Hematopoietic multipotent progenitor cell (in vitro differentiated cells): ENCODE data around the gene CDK13. TPM values are rescaled to one million over a fixed set of nuclear protein-coding genes. Genes with fewer than 3 reads are reported as not detected.
"Not testable (repeated sequence)": the region's sequence is repeated elsewhere in the genome, so short reads cannot be mapped to it uniquely, and the experiment has no call there.

Experiments
- DNase-seq, 3 donors: peaks; one replicate each; pipeline ENCODE4 v3.0.0-alpha.2; 2011 to 2015; ENCODE audit warnings: low read depth in 2 of 3, low spot score in 2 of 3
- total RNA-seq: library from RNA; depleted of rRNA; stranded (reverse); fragments of >200 nt; gene quantifications from one replicate; pipeline ENCODE4 v1.2.3, GENCODE V29; 2012

CDK13 gene
- 56.6 TPM for total RNA-seq

DNA sequence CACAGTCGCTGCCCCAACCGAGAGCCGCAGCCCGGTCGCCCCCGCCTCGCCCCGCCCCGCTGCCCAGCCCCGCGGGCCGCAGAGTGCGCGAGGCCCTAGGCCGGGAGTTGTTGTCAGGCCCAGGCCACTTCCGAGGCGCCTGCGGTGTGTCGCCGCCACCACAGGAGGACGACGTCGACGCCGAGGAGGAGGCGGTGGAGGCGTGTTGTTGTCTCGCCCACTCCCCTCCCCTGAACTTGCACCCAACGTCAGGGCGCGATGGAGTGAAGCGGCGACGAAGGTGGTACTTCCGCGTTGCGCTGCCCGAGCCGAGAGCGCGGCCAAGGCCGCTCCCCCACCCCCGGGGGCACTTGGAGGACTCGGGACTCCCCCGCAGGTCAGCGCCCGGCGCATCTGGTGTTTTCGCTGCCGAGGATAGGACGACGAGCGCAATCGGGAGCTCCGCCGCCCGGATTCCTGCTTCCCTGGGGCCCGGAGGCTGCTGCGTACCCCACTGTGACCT lies at the start of gene CDK13:
CDK13 (plus strand) TSS at position 286 of the 502 bp plus-strand sequence. CDS start 386 bp downstream, outside the sequence.
- peak; percentile 85 to 93 (median 88) for DNase-seq

DNA sequence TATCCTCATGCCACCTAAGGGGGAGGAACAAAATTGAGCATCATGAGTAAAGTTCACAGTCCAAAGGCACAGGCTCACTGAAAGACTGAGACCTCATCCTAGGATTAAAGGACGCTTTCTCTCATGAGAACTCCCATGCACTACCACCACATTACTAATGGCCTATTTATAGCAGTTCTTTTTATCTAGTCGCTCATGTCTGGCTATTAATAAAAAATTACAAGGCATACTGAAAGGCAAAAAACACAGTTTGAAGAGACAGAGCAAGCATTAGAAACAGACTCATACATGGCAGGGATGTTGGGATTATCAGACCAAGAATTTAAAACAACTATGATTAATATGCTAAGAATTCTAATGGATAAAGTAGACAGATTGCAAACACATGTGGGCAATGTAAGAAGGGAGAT lies 46.0 kb upstream of the CDK13 start:
- DNase-seq: no peak

DNA sequence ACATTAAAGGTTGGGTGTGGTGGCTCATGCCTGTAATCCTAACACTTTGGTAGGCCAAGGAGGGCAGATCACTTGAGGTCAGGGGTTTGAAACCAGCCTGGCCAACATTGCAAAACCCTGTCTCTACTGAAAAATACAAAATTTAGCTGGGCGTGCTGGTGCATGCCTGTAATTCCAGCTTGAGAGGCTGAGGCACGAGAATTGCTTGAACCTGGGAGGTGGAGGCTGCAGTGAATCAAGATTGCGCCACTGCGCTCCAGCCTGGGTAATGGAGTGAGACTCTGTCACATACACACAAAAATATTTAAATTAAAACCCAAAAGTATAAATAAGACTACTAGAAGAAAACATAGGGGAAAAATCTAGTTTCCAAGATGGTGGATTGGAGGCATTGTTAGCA lies 41.9 kb upstream of the CDK13 start:
- DNase-seq: no peak

DNA sequence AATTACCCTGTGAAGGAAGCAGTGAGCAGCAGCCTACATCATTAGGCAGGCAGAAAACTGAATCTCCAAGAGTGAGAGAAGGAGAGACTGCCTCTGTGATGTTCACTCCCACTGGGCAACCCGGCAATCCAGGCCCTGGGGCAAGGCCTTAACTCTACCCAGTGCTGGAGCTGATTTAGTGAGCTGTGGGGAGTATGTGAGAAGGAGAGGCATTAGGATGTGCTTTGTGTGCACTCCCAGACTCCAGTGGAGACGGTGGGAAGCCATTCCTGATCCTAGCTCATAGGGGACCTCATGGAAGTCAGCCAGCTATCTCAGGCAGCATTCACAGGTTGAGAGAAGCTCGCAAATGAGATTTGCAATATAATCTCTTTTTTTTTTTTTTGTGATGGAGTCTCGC lies 41.1 kb upstream of the CDK13 start:
- no peak for DNase-seq

DNA sequence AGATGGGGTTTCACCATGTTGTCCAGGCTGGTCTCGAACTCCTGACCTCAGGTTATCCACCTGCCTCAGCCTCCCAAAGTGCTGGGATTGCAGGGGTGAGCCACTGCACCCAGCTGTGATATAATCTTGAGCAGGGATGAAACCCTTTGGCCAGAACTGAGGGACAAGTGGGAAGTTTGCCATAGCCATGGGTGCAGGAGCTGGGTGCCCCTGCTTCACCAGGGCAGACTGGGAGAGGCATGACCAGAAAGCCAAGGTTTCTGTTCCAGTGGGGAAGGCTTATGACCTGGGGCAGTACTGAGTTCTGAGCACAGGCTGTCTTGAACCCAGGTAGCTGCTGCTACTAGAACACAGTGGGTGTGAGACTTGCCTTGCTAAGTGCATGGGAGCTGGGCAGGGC lies 40.5 kb upstream of the CDK13 start:
- no peak for DNase-seq

DNA sequence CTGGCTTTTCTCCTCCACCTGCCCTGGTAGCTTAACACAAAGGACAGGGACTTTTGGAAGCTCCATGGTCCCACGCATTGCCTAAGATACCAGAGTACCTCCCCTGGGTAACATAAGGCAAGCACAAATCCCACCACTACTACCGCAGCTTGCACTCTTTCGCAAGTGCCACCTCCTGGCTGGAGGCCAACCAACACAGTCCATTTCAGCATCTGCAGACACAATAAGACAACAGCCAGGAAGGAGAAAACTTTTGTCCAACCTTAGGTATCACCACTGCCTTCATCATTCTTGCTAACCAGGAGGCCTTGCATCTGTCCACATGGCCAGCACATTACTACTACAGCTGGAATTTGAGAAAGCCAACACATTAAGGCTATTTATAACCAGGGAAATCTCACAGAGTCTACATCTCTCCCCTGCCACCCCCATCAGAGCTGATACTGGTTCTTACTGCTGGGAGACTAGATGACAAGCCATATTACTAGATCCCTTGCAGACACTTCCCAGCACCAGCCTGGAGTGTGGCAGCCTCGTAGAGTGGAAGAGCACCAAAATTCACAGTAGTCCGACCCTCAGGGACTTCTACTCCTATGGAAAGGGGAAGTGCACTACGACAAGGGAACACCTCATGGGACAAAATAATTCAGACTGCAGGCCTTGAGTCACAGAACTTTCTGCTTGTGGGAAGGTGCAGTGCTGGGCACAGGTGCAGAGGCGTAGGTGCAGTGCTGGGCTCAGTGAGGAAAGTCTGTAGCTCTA lies 39.8 kb upstream of the CDK13 start:
- no peak for DNase-seq

DNA sequence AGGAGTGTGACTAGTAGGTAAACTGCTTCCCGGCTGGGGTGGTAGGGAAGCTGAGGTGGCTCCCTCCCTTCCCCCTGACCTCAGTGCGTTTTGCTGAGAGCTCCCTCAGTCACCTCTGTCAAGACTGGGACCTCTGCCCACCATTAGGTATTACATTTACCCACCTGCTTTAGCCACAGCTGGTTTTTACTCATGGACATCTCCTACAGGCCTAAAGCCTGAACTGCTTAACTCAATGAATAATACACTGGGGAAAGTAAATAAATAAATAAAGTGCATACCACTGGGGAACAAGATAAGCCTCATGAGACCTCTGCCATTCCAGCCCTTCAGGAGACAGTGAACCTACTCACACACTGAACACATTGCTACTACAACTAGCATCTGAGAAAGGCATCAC lies 38.9 kb upstream of the CDK13 start:
- DNase-seq: no peak

DNA sequence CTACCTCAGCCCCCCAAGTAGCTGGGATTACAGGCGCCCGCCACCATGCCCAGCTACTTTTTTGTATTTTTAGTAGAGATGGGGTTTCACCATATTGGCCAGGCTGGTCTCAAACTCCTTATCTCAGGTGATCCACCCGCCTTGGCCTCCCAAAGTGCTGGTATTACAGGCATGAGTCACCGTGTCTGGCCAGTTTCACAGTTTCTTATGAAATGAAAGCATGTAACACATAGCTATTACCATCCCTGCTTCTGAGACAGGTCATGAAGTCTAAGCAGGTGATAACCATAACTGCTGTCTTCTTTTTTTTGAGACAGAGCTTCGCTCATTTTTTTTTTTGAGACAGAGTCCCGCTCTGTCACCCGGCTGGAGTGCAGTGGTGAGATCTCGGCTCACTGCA lies 34.2 kb upstream of the CDK13 start:
- DNase-seq: not testable (repeated sequence)

DNA sequence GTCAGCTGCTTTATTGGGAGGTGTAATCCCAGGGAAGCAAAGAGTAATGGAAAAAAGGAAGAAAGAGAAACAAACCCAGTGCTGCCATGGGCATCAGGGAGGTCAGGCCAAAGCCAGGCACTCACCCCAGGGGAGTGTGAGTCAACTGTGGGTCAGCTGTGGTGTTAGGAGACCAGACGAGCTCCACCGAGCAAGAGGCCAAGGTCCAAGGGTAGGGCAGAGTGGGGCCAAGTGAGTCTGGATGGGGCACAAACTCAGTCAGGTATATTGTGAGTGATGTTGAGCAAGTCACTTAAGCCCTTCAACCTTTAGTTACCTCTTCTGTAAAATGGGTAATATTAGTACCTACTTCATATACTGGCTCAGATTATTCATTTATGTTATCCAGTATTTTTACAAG lies 30.4 kb upstream of the CDK13 start:
- DNase-seq: no peak

DNA sequence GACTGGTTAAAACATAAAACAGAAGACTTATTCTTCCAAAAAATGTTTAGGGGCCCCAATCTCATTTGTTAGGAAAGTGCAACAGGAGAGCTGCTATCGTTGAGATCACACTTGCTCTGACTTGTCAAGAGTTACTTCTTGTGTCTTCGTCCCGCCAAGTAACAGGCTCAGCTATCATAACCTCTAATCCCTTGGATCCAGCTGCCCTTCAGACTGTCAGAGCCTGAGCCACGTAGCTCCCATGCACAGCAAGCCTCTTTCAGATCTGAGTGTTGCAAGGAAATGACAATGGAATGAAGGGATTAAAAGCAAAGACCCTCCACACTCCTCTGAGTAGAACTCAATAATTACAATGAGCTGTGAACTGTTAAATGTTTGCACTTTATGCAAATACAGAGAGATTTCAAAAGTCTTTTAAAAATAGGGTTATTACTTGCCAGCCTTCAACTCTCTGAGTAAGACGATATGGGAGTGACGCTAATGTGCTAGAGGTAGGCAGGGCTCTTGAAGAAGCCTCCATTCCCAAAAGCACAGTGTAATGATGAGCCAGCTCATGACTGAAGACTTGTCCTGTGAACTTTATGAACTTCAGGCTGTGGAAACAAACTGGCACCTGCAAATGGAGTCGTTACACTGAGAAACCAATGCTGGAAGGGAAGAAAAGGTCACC lies 28.4 kb upstream of the CDK13 start:
- DNase-seq: no peak

DNA sequence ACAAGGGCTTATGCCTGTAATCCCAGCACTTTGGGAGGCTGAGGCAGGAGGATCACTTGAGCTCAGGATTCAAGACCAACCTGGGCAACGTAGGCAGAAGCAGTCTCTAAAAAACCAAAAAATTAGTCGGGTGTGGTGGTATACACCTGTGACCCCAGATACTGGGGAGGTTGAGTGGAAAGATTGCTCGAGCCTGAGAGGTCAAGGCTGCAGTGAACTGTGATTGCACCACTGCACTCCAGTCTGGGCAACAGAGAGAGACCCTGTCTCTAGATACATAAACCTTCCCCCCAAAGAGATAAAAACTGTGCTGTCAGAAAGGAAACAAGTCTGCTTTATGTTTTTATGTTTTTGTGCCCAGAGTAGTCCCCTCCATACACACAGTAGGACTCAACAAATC lies 27.5 kb upstream of the CDK13 start:
- no peak for DNase-seq

DNA sequence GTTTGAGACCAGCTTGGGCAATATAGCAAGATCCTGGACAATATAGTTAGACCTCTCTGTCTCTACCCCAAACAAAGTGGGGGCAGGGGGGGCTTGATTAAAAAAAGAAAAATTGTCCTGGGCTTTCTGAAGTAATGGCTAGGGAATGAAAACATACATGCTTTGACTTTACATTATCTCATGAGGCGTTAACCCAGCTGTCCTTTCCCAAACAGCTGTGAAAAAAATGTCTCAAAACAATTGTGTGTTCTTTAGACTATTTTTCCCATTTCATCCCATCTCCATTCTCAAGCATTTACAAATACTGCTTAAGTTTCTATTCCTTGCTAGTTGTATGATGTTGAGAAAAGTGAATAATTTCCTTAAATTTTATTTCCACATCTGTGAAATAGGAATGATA lies 27.0 kb upstream of the CDK13 start:
- no peak for DNase-seq

DNA sequence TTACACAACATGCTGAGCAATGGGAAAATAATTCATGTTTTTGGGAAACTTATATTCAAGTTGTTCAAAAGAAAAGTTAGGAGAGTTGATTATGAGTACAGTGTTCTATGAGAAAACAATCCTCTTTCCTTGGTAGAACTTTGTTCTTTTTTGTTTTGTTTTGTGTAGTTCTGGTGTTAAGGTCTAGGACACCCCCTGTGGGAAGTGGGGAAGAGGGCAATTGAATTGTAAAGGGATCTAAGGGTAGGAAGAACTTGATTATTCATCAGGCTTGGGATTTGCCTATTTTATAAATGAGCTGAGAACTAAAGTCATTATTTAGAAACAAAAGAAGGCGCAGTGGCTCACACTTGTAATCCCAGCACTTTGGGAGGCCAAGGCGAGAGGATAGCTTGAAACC lies 25.9 kb upstream of the CDK13 start:
- DNase-seq: no peak

DNA sequence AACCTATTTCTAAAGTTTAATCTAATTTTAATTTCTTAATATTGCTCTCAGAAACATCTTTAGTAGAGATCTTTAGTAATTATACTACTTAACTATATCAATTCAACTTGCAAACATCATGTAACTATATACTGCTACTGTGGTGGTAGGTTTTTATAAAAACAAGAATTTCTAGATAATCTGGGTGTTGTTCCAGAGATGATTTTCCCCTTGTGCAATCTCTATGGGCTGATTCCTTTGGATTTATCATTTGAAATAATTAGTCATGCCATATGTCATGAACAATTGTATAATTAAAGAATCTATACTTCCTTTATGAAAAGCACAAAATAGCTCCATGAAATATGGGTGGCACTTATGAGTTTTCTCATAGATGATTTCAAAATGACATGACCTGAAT lies 23.9 kb upstream of the CDK13 start:
- DNase-seq: no peak

DNA sequence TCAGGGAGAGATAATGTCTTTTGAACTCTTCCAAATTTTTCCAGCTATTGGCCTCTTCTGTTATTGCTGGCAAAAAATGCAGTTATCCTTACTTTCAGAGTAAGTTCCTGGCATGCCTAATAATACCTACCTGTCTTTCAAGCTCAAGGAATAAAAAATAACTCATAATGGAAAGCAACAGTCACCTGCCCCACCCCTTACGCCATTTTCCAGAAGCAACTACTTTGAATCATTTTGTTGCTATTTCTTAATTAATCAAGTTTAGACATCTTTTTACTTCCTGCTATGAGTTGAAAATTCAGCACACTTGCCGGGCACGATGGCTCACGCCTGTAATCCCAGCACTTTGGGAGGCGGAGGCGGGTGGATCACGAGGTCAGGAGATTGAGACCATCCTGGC lies 23.0 kb upstream of the CDK13 start:
- DNase-seq: no peak

DNA sequence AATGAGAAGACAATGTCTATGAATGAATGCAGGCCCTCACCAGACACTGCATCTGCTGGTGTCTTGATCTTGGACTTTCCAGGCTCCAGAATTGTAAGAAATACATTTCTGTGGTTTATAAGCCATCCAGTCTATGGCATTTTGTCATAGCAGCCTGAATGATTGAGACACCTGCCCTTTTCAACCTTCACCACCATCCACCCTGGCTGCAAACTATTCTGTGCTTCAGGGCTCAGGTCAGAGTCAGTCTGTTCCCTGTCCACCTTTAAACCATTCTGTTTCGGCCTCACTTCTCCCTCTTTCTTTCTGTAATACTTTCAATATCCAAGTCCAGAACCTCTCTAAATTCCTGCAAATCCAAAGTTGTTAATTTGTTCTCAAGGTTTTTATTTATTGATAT lies 15.9 kb upstream of the CDK13 start:
- DNase-seq: no peak

DNA sequence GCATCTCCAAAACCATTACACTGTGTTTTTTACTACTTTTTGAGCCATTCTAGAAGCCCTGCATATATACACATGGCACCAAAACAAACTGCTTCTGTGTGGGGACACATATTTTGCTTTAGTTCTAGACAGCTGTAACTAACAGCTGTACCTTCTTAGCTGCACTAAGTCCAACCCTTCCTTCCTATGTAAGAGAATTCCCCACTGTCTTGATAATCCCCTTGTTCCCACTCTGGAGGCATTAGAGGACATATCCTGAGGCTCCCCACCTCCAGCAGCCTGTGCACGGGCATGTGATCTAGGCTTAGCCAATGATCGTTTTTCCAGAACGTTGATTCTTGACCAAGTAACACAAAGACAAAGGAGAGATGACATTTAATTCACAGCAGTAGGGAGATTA lies 13.3 kb upstream of the CDK13 start:
- no peak for DNase-seq

DNA sequence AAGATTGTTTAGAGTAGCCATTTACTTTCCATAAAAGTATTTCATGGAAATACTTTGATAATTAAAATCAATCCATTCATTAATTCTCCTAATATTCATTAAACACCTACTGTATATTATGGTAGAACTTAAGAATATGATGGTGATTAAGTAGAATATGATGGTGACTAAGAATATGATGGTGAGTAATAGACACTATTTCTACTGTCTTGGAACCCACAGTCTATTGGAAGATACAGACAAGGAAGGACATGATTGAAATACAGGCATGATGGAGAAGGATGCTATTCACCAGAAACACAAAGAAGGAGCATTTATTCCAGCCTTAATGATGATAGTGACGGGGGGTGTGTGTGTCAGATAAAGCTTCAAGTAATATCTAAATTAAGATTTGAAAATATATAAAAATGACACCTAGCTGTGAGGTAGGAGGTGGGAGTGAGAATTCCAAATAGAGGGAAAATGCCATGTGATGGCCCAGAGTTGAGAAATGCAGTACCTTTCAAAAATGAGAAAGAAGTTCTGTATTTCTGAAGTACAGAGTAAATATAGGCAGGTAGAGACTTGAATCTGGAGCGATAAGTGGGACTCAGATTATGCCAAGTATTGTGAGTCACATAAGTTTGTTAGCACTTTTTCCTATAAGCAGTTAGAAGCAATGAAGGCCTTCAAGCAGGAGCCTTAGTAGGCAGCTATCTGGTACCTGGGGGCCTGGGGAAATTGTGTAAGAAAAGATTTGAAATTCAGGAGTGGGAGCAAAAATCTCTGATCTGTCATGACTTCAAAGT lies 12.5 kb upstream of the CDK13 start:
- DNase-seq: no peak

DNA sequence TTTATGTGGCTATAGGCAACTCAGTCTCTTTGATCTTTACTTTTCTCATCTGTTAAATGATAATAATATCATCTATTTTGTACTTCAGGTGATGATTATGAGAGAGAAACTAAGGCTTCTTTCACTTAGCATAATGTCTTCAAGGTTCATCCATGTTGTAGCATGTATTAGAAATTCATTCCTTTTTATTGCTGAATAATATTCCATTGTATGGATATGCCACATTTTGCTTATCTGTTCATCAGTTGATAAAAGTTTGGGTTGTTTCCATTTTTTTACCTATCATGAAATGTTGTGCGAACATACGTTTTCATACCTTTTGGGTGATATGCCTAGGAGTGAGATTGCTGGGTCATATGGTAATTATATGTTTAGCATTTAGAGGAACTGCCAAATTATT lies 7.2 kb upstream of the CDK13 start:
- DNase-seq: no peak

DNA sequence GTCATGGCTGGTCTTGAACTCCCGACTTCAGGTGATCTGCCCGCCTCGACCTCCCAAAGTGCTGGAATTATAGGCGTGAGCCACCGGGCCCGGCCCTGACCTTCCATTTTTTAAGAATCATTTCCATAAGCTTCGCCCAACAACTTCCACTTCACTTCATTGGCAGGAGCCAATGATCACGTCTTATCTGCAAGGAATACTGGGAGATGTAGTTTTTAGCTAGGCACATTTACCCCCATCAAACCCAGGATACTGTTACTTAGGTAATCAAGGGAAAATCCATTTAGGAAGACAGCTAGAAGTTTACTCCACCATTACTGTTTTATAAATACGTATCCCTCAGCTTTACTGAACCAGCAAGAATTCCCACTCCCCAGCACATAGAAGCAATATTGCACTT lies 3.4 kb upstream of the CDK13 start:
- DNase-seq: no peak

DNA sequence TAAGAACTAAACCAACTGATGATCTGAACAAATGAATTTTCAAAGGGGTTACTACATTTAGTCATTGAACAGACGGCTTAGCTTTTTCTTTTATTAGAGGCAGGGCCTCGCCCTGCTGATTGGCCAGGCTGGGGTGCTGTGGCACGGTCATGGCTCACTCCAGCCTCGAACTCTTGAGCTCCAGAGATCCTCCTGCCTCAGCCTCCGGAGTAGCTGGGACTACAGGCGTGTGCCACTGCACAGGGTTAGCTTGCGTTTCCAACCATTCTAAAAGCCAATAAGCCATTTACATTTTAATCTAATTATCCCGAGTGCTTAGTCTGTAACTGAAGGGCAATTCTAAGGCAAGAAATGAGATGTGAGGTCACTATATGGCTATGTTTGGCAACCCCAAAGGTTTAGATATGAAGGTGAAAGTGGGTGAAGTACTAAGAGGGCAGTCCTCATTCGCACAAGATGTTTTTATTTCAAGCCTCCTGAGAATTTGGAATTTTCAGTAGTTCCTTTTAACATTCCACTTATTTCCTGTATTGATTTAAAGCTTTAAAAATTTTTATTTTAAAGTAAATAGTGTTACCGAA lies 1.6 kb upstream of the CDK13 start:
- DNase-seq: peak in 1 of 3 donors; percentile 5
